Fibroblast of pulmonary artery (primary cell): ENCODE results near the gene SESTD1.
"Not testable (repeated sequence)": the region's sequence is repeated elsewhere in the genome, so short reads cannot be mapped to it uniquely, and the experiment has no call there.

Source experiments
- DNase-seq: peaks from one replicate; pipeline ENCODE4 v3.0.0-alpha.2; 2010; ENCODE audit warnings: low read depth
- H3K4me3 ChIP-seq: replicated peaks from 2 replicates; pipeline ENCODE4 v1.5.1; 2011; ENCODE audit warnings: low read depth, mild to moderate bottlenecking, control low read depth, low read length, moderate library complexity
- TF ChIP-seq, protein P1 (sequence below): IDR thresholded peaks from 2 replicates; pipeline ENCODE4 v1.5.1; 2011; ENCODE audit warnings: mild to moderate bottlenecking, control low read depth, low read length, inconsistent platforms; ENCODE audit errors: missing control alignments

Gene SESTD1

DNA sequence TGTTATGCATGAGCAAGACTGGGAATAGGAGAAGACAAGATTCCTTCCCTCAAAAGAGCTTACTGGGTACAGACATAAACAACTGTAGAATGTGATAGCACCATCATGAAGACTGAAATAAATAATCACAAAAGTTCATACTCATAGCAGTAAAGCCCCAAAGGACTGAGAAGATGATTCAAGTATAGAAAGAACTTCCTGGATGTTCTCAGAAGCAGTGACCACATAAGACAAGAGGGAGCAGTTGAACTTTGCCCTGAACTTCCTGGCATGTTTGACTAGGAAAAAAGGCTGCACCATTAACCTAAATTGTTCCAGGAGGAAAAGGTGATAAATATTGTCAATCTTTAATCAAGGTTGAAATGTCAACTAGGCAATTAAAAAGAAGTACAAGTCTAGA is 156.9 kb downstream of the SESTD1 start:
- TF ChIP-seq, protein P1, sequence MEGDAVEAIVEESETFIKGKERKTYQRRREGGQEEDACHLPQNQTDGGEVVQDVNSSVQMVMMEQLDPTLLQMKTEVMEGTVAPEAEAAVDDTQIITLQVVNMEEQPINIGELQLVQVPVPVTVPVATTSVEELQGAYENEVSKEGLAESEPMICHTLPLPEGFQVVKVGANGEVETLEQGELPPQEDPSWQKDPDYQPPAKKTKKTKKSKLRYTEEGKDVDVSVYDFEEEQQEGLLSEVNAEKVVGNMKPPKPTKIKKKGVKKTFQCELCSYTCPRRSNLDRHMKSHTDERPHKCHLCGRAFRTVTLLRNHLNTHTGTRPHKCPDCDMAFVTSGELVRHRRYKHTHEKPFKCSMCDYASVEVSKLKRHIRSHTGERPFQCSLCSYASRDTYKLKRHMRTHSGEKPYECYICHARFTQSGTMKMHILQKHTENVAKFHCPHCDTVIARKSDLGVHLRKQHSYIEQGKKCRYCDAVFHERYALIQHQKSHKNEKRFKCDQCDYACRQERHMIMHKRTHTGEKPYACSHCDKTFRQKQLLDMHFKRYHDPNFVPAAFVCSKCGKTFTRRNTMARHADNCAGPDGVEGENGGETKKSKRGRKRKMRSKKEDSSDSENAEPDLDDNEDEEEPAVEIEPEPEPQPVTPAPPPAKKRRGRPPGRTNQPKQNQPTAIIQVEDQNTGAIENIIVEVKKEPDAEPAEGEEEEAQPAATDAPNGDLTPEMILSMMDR = no peak
- no peak overlapping the region for H3K4me3 ChIP-seq
- DNase-seq = peak; percentile 33

DNA sequence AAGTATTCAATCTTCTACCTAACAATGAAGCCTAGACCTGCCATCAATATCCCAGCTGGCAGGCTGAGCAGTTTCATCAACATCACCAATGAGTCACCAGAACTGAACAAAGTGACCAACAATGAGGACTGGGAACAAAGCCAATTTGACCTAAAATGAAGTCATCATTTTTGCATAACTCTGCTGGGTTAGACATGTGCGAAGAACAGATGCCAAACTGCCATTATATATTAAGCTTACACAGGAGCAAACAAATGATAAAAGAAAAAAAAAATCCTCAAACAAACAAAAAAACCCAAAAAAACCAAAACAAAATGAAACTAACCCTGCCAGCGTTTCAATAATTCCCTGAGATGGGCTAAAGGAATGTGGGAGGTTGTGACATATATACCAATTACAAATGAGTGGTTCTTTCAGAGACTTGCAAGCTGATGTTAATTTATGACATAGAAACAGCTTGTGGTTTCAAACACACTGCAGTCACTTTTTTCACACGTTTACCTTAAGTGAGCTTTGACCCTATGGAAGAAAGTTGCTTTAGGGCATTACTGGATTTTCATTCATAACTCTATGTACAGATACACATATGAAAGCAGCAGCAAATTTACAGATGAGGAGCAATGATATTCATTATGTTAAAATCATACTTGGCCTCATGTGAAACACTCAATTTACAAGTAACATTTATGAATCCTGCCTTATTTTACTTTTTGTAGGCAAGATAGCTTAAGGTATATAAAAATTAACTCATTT is 157.8 kb downstream of the SESTD1 start:
- TF ChIP-seq, protein P1 = no peak
- no peak overlapping the region for H3K4me3 ChIP-seq
- peak; percentile 99 for DNase-seq

DNA sequence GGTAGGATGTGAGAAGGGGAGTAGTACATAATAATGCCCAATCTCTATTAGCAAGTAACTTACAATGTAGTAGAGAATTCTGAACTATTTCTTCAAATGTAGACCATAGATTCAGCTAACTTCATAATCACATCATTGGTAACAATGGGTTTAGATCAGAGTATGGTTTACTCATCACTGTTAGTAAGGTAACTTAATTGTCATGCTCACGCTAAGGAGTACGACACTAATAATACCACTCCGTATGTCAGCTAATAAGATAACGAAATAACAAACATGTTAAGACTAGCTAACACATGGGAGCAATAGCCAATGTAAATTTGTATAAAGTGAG is 158.3 kb downstream of the SESTD1 start:
- no peak for DNase-seq
- TF ChIP-seq, protein P1 = no peak
- H3K4me3 ChIP-seq = no peak overlapping the region

DNA sequence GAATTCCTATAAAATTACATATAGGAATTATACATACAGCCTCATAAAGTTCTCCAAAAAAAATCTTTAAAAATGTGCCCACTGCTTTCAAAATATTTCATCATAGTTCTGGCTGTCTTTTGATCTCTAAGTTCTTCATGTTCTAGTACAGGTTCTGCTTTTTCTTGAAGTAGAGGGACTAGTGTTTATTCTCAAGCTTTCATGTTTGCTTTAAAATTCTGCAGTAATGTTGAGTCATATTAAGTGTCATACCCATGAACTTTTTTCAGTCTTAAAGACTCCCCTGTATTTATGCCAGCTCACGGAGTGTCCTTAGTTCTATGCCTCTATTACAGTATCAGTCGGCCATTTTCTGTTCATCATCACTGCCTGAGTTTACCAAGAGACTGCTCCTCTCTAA is 159.9 kb downstream of the SESTD1 start:
- peak; percentile 44 for DNase-seq
- H3K4me3 ChIP-seq = no peak overlapping the region
- TF ChIP-seq, protein P1 = no peak

DNA sequence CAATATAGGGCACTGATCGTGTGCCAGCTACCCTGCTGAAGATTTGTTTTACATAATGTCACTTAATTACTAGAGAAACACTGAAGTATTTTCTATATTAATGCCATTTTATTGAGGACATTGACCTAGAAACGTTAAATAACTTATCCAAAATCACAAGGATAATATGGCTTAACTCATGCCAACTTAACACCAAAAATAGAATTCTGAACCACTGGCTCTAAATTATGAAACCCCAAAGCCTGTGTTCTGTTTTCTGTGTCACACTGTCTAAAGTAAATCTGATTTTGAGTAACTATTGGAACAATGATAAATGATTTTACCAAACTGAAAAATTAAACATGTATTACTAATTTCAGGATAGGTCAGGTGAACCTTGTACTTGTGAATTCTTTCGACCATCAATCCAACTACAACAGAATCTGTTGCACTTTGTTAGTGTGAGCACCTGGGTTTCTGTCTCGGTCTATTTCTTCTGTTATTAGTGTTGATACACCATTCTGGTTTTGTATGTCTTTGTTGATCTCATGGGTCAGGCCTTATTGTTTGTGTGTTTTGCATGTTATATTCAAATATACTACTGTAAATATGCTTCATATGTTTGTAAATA is 166.4 kb downstream of the SESTD1 start:
- H3K4me3 ChIP-seq = no peak overlapping the region
- TF ChIP-seq, protein P1 = no peak
- no peak for DNase-seq

DNA sequence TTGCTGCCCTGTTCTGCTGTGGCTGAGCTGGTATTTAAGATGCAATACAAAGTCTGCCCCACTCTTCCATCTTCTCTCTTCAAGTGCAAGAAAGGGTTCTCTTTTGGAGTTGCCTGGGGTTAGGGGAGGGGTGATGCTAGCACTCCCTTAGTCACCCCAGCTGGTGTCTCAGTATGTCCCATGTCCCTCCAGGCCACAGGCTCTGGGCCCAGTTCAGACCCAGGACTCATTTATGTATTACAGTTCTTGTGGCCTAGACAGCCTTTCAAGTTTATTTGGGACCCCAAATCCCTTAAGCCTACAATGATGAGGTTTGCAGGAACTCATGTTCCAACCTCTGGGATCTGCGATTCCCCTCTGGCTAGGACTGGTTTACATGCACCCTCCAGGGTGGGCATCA is 167.5 kb downstream of the SESTD1 start:
- no peak overlapping the region for H3K4me3 ChIP-seq
- DNase-seq = no peak
- TF ChIP-seq, protein P1 = no peak

DNA sequence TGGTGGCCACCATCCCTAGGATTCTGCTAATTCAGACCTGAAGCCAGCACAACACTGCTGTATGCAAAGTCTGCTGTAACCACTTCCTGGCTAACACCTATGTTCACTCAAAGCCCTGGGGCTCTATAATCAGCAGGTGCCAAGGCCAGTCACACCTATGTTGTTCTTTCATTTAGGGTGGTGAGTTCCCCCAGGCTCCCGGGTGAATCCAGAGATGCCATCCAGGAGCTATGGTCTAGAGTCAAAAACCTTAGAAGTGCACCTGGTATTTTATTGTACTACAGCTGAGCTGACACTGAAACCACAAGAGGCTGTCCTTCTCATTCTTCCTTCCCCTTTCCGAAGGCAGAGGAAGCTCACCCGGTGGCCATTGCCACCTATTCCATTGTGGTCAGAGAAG is 168.5 kb downstream of the SESTD1 start:
- TF ChIP-seq, protein P1 = no peak
- H3K4me3 ChIP-seq = no peak overlapping the region
- DNase-seq = no peak

DNA sequence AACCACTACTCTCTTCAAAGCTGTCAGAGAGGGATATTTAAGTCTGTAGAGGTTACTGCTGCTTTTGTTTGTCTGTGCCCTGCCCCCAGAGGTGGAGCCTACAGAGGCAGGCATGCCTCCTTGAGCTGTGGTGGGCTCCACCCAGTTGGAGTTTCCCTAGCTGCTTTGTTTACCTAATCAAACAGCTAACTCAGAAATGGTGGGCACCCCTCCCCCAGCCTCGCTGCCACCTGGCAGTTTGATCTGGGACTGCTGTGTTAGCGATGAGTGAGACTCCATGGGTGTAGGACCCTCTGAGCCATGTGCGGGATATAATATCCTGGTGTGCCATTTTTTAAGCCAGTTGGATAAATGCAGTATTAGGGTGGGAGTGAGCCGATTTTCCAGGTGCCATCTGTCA is 171.7 kb downstream of the SESTD1 start:
- H3K4me3 ChIP-seq, DNase-seq: not testable (repeated sequence)
